ENCODE data around the gene STK32B.
"Not testable (repeated sequence)": the region's sequence is repeated elsewhere in the genome, so short reads cannot be mapped to it uniquely, and the experiment has no call there.

The STK32B gene

DNA sequence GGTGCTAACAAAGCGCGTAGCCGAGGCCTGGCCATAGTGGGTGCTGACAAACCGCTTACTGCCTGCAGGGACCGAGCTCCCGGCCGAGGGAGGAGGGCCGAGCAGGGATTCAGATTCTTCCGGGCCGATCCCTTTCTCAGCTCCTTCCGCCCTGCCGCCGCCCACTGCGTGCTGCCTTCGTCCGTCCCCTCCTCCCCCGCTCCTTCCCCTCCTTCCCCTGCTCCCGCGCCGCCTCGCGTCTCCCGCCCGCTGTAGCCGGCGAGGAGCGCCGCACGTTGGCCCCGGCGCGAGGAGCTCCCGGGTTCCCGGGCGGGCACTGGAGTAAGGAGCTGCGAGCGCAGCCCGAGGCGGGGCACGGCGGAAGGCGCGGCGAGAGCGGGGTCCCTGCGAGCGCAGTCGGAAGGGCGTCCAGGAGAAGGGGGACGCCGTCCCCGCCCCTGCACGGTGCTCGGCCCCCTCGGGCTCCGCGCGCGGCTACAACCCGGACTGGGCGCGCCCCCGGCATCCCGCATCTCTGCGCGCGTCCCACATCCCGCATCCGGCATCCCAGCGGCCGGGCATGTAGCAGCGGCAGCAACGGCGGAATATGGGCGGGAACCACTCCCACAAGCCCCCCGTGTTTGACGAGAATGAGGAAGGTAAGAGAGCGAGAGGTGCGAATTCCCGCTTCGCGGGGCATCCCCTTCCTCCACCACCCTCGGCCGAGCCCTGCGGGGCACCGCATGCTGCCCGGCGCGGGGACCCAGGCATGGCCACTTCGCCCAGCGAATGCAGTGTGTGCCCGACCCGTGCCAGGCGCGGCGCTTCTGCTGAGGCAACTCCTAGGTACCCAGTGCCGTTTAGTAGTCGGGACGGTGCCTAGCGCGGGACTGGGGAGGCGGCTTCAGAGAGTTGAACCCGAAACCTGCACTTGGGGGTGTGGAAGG is at the start of gene STK32B:
STK32B (plus strand) TSS at position 203 of the 926 bp plus-strand sequence.
- DNase-seq = peak; percentile 77

DNA sequence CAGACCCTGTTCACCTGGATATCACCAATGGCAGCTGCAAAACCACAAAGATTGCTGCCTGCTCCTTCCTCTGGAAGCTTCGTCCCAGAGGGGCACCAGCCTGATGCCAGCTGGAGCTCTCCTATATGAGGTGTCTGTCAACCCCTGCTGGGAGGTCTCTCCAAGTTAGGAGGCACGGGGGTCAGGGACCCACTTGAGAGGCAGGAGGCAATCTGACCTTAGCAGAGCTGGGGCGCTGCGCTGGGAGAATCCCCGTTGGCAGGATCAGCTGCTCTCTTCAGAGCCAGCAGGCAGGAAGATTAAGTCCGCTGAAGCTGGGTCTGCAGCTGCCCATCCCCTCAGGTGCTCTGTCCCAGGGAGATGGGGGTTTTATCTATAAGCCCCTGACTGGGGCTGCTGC is 49.6 kb upstream of the STK32B start:
- DNase-seq = not testable (repeated sequence)

- DNase-seq = no peak
Measured at GRCh38 chr4:5003372-5003857, 47.9 kb upstream of the STK32B start.

GRCh38 chr4:5003918-5004317 is 47.4 kb upstream of the STK32B start:
- DNase-seq = no peak

DNA sequence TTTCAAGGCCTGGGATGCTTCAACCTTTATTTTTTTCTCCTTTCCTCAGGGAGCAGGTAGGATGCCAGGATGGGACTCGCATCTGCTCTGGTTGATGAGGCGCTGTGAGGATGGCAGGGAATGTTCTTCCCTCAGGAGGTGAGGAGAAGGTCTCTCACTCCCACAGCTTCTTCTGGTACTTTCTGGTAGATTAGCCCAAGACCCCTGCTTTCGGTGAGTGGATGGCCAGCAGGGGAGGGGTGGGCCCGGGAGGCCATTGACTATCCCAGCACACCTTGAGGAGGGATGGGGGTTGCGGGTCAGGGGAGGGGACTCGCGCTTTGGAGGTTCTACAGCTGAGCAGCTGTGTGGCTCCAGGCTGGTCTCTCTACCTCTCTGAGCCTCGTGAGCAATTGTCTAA is 46.8 kb upstream of the STK32B start:
- no peak for DNase-seq

DNA sequence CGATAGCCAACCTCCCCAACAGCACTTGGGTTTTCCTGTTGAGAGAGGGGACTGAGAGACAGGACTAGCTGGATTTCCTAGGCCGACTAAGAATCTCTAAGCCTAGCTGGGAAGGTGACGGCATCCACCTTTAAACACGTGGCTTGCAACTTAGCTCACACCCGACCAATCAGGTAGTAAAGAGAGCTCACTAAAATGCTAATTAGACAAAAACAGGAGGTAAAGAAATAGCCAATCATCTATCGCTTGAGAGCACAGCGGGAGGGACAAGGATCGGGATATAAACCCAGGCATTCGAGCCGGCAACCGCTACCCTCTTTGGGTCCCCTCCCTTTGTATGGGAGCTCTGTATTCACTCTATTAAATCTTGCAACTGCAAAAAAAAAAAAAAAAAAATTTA is 44.3 kb upstream of the STK32B start:
- not testable (repeated sequence) for DNase-seq

GRCh38 chr4:5009796-5010195 is 41.5 kb upstream of the STK32B start:
- DNase-seq = no peak

- DNase-seq = no peak
Measured at GRCh38 chr4:5010984-5011383, 40.3 kb upstream of the STK32B start.

- DNase-seq = no peak
Measured at GRCh38 chr4:5012244-5012898, 38.9 kb upstream of the STK32B start.

DNA sequence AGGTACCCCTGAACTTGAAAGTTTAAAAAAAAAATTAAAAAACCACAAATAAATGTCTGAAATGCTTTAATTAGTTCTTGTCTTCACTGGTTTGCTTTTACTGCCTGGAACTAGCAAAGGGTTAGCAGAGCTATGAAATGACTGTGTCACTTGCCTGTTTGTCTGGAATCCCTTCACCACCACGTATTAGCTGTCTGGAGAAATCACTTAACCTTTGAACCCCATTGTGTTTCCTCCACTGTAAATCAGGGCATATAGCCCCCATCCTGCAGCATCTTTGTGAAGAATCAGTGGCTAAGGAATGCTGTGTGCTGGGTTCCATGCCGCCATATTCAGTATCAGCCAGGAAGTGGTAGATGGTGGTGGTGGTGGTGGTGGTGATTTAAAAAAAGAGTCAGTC is 38.3 kb upstream of the STK32B start:
- DNase-seq = no peak

DNA sequence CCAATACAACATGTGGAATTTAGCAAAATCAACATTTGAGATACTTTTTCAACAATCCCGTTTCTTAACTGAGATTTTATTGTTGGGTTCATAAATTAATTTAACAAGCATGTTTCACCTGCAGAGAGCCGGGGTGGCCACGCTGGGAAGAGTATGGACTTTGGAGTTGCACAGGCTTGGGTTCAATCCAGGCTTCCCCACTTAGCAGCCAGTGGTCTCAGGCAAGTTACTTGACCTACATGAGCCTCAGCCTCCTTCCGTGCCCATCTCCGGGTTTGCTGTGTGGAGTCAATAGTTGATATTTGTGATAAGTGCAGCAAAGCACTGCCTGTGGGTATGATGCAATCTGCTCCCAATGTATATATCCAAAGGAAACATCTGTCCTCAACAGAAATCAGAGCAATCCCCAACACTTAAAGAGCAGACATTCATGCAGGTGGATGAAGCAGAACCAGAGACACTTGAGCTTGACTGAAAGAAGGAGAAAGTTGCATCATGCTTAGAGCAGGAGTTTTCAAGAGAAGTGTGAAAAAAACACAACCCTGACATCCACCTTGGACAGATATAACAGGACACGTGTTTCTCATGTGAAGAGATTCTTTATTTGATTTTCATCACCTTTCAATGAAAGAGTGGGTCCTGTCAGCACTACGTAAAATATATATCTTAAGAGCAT is 37.1 kb upstream of the STK32B start:
- DNase-seq = no peak

GRCh38 chr4:5018096-5018495 is 33.2 kb upstream of the STK32B start:
- no peak for DNase-seq

- DNase-seq = no peak
Measured at GRCh38 chr4:5018603-5019002, 32.7 kb upstream of the STK32B start.

DNA sequence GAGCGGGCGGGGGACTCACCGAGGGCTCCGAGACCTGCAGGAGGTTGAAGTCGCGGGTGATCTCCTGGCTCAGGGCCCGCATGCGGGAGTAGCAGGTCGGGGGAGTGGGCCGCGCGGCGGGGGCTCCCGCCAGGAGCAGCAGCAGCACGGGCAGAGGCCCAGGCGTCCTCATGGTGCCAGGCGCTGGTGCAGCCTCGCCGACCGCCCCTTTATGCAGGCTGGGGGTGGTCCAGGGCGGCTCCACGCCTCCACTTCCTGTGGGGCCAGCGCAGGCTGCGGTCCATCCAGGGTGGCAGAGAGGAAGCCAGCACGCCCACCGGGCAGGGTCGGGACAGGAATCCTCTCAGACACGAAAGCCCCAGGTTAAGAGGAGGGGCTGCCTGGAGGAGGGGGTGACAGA is 32.0 kb upstream of the STK32B start, which contains the start of gene CYTL1:
CYTL1 (minus strand) TSS at position 185 of the 400 bp plus-strand sequence; CDS start at position 172, 13 bp downstream.
- peak; percentile 50 for DNase-seq

GRCh38 chr4:5019796-5020195 is 31.5 kb upstream of the STK32B start:
- no peak for DNase-seq

GRCh38 chr4:5020341-5020740 is 30.9 kb upstream of the STK32B start:
- DNase-seq = no peak

- no peak for DNase-seq
Measured at GRCh38 chr4:5021546-5021945, 29.7 kb upstream of the STK32B start.

DNA sequence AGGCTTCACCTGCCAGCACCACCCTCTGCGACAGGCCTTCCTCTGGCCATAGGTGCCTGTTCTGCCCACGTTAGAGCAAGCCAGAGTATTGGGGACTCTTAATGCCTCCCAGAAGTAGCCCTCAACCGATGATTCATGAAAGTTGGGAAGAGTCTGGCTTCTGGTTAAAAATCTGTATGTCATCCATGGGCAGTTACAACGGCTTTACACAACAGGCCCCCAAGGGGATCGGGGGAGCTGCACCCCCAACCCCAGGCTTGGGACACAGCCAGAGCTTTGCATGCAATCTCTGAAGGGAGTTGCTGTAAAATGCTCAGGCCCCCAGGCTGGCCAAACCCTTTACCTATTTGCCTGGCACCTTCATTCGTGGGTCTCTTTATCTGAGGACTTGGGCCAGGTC is 26.6 kb upstream of the STK32B start:
- DNase-seq = no peak

DNA sequence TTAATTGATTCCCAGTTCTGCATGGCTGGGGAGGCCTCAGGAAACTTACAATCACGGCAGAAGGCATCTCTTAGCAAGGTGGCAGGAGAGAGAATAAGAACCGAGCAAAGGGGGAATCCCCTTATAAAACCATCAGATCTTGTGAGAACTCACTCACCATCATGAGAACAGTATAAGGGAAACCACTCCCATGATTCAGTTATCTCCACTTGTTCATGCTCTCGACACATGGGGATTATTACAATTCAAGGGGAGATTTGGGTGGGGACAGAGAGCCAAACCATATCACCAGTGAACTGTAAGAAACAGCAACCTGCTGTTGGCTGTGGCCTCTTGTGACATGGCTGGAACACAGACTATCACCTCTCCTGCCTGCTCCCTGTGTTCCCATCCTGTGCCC is 24.9 kb upstream of the STK32B start:
- DNase-seq = no peak

- no peak for DNase-seq
Measured at GRCh38 chr4:5027346-5027745, 23.9 kb upstream of the STK32B start.

DNA sequence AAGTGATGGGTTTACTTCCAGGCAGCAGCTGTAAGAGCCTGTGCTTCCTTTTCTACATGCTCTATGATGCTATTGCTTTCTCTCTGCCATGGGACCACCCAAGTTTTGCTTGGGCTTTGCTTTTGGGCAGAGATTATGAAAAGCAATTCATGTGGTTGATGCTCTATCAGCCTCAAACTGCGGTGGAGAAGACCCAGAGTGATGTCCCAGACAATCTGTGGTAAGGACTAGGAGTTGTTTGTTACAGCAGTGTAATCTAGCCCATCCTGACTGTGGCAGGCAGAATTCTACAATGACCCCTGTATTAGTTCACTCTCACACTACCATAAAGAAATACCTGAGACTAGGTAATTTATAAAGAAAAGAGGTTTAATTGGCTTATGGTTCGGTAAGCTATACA is 22.8 kb upstream of the STK32B start:
- no peak for DNase-seq

DNA sequence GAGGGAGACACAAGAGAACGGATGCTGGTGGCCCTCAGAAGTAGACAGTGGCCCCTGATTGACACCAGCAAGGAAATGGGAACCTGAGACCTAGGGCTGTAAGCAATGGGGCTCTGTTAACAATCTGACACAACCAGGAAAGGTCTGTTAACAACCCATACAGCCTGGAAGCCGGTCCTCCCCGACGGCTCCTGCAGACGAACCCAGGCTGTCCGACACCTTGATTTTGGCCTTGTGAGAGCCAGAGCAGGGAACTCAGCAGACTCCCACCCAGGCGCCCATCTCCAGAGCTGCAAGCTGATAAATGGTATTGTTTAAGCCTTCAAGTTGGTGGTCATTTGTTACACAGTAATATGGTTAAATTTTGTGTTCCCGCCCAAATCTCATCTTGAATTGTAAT is 21.8 kb upstream of the STK32B start:
- DNase-seq = no peak

- no peak for DNase-seq
Measured at GRCh38 chr4:5030221-5030620, 21.1 kb upstream of the STK32B start.

Data from retina (tissue), 1 donor.